WTC11 (cell line): ENCODE results near the gene PIANP. TPM values are rescaled to one million over a fixed set of nuclear protein-coding genes. Genes with fewer than 3 reads are reported as not detected.

Experiments
- ATAC-seq: fragments of 200-7000 bp; cut with Tn5 transposase; 2 replicates; pipeline ENCODE4 v1.10.0; 2021; ENCODE audit warnings: mild to moderate bottlenecking, moderate library complexity
- CTCF ChIA-PET: fragments of 300-600 bp; sonication (Branson Sonifier 250); formaldehyde crosslinking; loops from one replicate; lab custom pipeline; 2021; ENCODE audit warnings: antibody characterized with exemption; lab: Charles Lee
- POLR2A ChIA-PET: fragments of 350-600 bp; sonication (Branson Sonifier 250); formaldehyde crosslinking; loops from one replicate; lab custom pipeline; 2021; ENCODE audit warnings: antibody characterized with exemption; lab: Charles Lee
- DNase-seq: peaks from one replicate; pipeline ENCODE4 v3.0.0; 2021; ENCODE audit warnings: low spot score
- H3K27ac Mint-ChIP-seq: 2 replicates; pipeline ENCODE4 v1.8.0; 2021; ENCODE audit warnings: mixed read lengths
- H3K27me3 Mint-ChIP-seq: 2 replicates; pipeline ENCODE4 v1.8.0; 2021; ENCODE audit warnings: low read depth, mild to moderate bottlenecking, moderate library complexity, mixed read lengths
- H3K36me3 Mint-ChIP-seq: 2 replicates; pipeline ENCODE4 v1.8.0; 2021; ENCODE audit warnings: mixed read lengths
- H3K4me1 Mint-ChIP-seq: 2 replicates; pipeline ENCODE4 v1.8.0; 2022; ENCODE audit warnings: mixed read lengths
- H3K4me3 Mint-ChIP-seq: 2 replicates; pipeline ENCODE4 v1.8.0; 2021; ENCODE audit warnings: mild to moderate bottlenecking, moderate library complexity, mixed read lengths
- H3K9me3 Mint-ChIP-seq: 2 replicates; pipeline ENCODE4 v1.8.0; 2021; ENCODE audit warnings: mixed read lengths
- ARID4B ChIP-seq: sonication (generic); formaldehyde crosslinking; IDR thresholded peaks from 2 replicates; pipeline ENCODE4 v1.8.0; 2023; ENCODE audit warnings: missing genetic modification reagents, mild to moderate bottlenecking, borderline replicate concordance
- CBFB ChIP-seq: sonication (generic); formaldehyde crosslinking; IDR thresholded peaks from 2 replicates; pipeline ENCODE4 v1.8.1; 2022; ENCODE audit warnings: mild to moderate bottlenecking, low read depth, missing genetic modification reagents
- CTCF ChIP-seq: fragments of 200-600 bp; IDR thresholded peaks from 2 replicates; pipeline ENCODE4 v1.8.0; 2022; ENCODE audit warnings: antibody characterized with exemption
- ELF4 ChIP-seq: sonication (generic); formaldehyde crosslinking; IDR thresholded peaks from 2 replicates; pipeline ENCODE4 v1.8.1; 2022; ENCODE audit warnings: low read depth, mild to moderate bottlenecking, moderate library complexity, missing genetic modification reagents
- FOXP1 ChIP-seq: sonication (generic); formaldehyde crosslinking; IDR thresholded peaks from 2 replicates; pipeline ENCODE4 v1.8.0; 2022; ENCODE audit warnings: missing genetic modification reagents, mild to moderate bottlenecking, moderate library complexity, borderline replicate concordance
- JAZF1 ChIP-seq: fragments of 250-450 bp; sonication (Bioruptor Pico); IDR thresholded peaks from 2 replicates; pipeline ENCODE4 v1.9.0; 2021; ENCODE audit warnings: moderate library complexity, mild to moderate bottlenecking, inconsistent platforms
- NFYB ChIP-seq: sonication (generic); formaldehyde crosslinking; conservative IDR thresholded peaks from 2 replicates; pipeline ENCODE4 v1.8.0; 2022; ENCODE audit warnings: low read depth, missing genetic modification reagents
- NR3C1 ChIP-seq: sonication (generic); formaldehyde crosslinking; conservative IDR thresholded peaks from 2 replicates; pipeline ENCODE4 v1.8.1; 2023; ENCODE audit warnings: low read depth, mild to moderate bottlenecking, missing genetic modification reagents
- PREB ChIP-seq: sonication (generic); formaldehyde crosslinking; IDR thresholded peaks from 2 replicates; pipeline ENCODE4 v1.8.1; 2022; ENCODE audit warnings: mild to moderate bottlenecking, missing genetic modification reagents, moderate library complexity, borderline replicate concordance
- SOX15 ChIP-seq: fragments of 250-450 bp; sonication (Bioruptor Pico); IDR thresholded peaks from 2 replicates; pipeline ENCODE4 v1.9.0; 2021; ENCODE audit warnings: mild to moderate bottlenecking
- TEAD1 ChIP-seq: sonication (generic); formaldehyde crosslinking; IDR thresholded peaks from 2 replicates; pipeline ENCODE4 v1.8.0; 2022; ENCODE audit warnings: mild to moderate bottlenecking, missing genetic modification reagents
- ZNF219 ChIP-seq: sonication (generic); formaldehyde crosslinking; IDR thresholded peaks from 2 replicates; pipeline ENCODE4 v1.8.0; 2023; ENCODE audit warnings: missing genetic modification reagents, mild to moderate bottlenecking, borderline replicate concordance
- ZNF423 ChIP-seq: fragments of 250-450 bp; sonication (Bioruptor Pico); IDR thresholded peaks from 2 replicates; pipeline ENCODE4 v2.1.2; 2022; ENCODE audit warnings: mild to moderate bottlenecking, moderate library complexity
- ZNF425 ChIP-seq: fragments of 250-450 bp; sonication (Bioruptor Pico); conservative IDR thresholded peaks from 2 replicates; pipeline ENCODE4 v1.9.0; 2021; ENCODE audit warnings: mild to moderate bottlenecking
- total RNA-seq: library from RNA; stranded (reverse); gene quantifications from 3 replicates; pipeline ENCODE4 v1.2.3, GENCODE V29; 2021

Gene PIANP
- total RNA-seq, 1 experiment from 2014 or later: 7.7 TPM

GRCh38 chr12:6685814-6686213 is 14.8 kb downstream of the PIANP start:
- CTCF ChIA-PET: interaction anchor here (1.2 kb wide), 1 partner anchor 65 kb away, joined by 3 read pairs; no protein-coding TSS in a partner anchor

GRCh38 chr12:6684609-6685008 is 16.0 kb downstream of the PIANP start:
- Mint-ChIP-seq H3K4me3 (no peak overlapping the region), H3K27ac (peak overlapping the region; percentile 77), H3K4me1 (peaks cover 18% of the 10 kb centered on the region), H3K27me3 (no peaks in the 10 kb centered on the region), H3K36me3 (peaks cover 14% of the 10 kb centered on the region), H3K9me3 (no peaks in the 10 kb centered on the region)
- TF ChIP-seq PREB (CRISPR knock-in tag) (no peak), NFYB (no peak), FOXP1 (CRISPR knock-in tag) (no peak), CTCF (peak; percentile 40), JAZF1 (CRISPR knock-in tag) (no peak), TEAD1 (CRISPR knock-in tag) (no peak), CBFB (CRISPR knock-in tag) (no peak)
- ChIA-PET CTCF (interaction anchor here (0.5 to 1.5 kb wide), 52 partner anchors 8 to 241 kb away, joined by 3 to 25 read pairs (median 4); partner anchors contain the start of genes ACRBP, CD4, CDCA3 and COPS7A), POLR2A (interaction anchor here (1.0 kb wide), 1 partner anchor 39 kb away, joined by 3 read pairs; the partner anchor contains the start of gene COPS7A)
- DNase-seq (peak; percentile 36), ATAC-seq (no peak)

More at GRCh38 chr12:6685814-6686213, 14.8 kb downstream of the PIANP start:
- H3K4me1 Mint-ChIP-seq: peaks cover 23% of the 10 kb centered on the region
- no peak for ATAC-seq
- POLR2A ChIA-PET: no interaction called here
- no peaks in the 10 kb centered on the region for H3K9me3 Mint-ChIP-seq
- peaks cover 12% of the 10 kb centered on the region for H3K36me3 Mint-ChIP-seq
- no peaks in the 10 kb centered on the region for H3K27me3 Mint-ChIP-seq
- H3K27ac Mint-ChIP-seq: no peak overlapping the region
- no peak for TF ChIP-seq ELF4
- TF ChIP-seq, all 79 proteins: peak for 0
- no peak overlapping the region for H3K4me3 Mint-ChIP-seq
- DNase-seq: no peak

GRCh38 chr12:6676962-6677361 is 23.7 kb downstream of the PIANP start:
- no peaks in the 10 kb centered on the region for H3K4me1 Mint-ChIP-seq
- POLR2A ChIA-PET: no interaction called here
- CTCF ChIA-PET: interaction anchor here (1.3 kb wide), 1 partner anchor 139 kb away, joined by 3 read pairs; no protein-coding TSS in a partner anchor

More at GRCh38 chr12:6676962-6677361, 23.7 kb downstream of the PIANP start:
- no peaks in the 10 kb centered on the region for H3K9me3 Mint-ChIP-seq
- no peak for ATAC-seq
- peaks cover 65% of the 10 kb centered on the region for H3K36me3 Mint-ChIP-seq
- DNase-seq: no peak
- no peak overlapping the region for H3K4me3 Mint-ChIP-seq
- no peaks in the 10 kb centered on the region for H3K27me3 Mint-ChIP-seq
- no peak overlapping the region for H3K27ac Mint-ChIP-seq
- no peak for TF ChIP-seq ZNF425 (CRISPR knock-in tag)
- TF ChIP-seq ZNF219 (CRISPR knock-in tag): no peak
- TF ChIP-seq SOX15: no peak
- no peak for TF ChIP-seq ZNF423 (CRISPR knock-in tag)
- TF ChIP-seq ARID4B (CRISPR knock-in tag): no peak
- TF ChIP-seq NR3C1: no peak
- TF ChIP-seq, all 79 proteins: peak for 0
